ENCODE measurements around the gene ASGR2.

The ASGR2 gene

DNA sequence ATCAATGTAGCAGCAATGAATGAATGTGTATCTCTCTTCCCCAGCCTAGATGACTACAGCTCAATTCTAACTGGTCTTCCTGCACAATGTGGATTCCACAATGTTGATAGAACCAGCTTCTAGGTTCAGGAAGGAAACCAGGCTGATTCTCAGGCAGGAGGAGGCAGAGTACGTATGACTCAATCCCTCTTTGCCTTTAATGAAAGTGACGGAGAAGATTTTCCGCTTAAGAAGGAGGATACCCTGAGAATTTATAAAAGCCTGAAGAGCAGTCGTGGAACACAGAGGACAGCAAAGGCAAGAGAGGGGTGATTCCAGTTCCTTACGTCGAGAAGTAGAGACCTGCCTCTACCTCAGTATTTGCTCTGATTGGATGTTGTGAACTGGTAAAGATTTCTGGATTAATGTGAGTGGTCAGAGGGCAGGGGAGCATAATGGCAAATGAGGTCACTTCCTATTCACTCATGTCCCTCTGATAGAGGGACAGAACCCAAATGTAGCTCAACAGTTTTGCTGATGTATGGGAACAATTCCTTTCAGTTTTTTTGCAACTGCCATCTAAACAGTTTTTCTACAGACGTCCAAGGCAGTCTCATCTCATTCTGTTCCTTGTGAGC, 55.7 kb downstream of the ASGR2 start:
- no peak for DNase-seq

DNA sequence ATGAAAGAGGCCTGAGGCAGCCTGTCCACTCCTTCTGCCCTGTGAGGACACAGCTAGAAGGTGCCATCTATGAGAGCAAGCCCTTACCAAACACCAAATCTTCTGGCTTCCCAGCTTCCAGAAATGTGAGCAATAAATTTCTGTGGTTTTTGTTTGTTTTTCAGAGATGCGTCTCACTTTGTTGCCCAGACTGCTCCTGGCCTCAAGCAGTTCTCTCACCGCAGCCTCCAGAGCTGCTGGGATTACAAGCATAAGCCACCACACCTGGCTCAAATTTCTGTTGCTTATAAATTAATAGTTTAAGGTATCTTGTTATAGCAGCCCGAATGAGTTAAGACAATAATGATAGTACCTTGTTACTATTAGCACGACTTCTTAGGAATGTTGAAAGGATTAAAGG, 58.2 kb downstream of the ASGR2 start:
- no peak for DNase-seq
